HL-60 (cell line): ENCODE data around the gene CSTB.
A peak's percentile ranks its signal among the peaks of the same experiment; 100 is the strongest.

Source experiments
- DNase-seq, 2 experiments: peaks; one replicate each; pipeline ENCODE4 v3.0.0-alpha.2; 2010 to 2020; ENCODE audit warnings: low read depth in 1 of 2, low spot score in 1 of 2
- H3K27ac ChIP-seq: fragments of 250-450 bp; sonication (Bioruptor Pico); replicated peaks from 2 replicates; pipeline ENCODE4 v1.5.1; 2020; ENCODE audit warnings: mild to moderate bottlenecking, moderate library complexity
- H3K27me3 ChIP-seq: fragments of 250-450 bp; sonication (Bioruptor Pico); 2 replicates; pipeline ENCODE4 v1.5.1; 2021; ENCODE audit warnings: mild to moderate bottlenecking, moderate library complexity; ENCODE audit not compliant: insufficient read depth, poor library complexity, severe bottlenecking
- H3K4me3 ChIP-seq: replicated peaks from 2 replicates; pipeline ENCODE4 v1.5.1; 2011; ENCODE audit warnings: mild to moderate bottlenecking, control low read depth, low read length; ENCODE audit not compliant: insufficient read depth
- GABPA ChIP-seq: IDR thresholded peaks from 2 replicates; pipeline ENCODE4 v1.6.1; 2012; ENCODE audit warnings: low read depth
- POLR2AphosphoS5 ChIP-seq: IDR thresholded peaks from 2 replicates; pipeline ENCODE4 v1.6.1; 2012; ENCODE audit warnings: low read depth
- SPI1 ChIP-seq: IDR thresholded peaks from 2 replicates; pipeline ENCODE4 v1.6.1; 2012; ENCODE audit warnings: low read depth, mild to moderate bottlenecking, borderline replicate concordance
- TF ChIP-seq, protein P1 (sequence below): IDR thresholded peaks from one replicate; pipeline ENCODE4 v1.5.1; 2011; ENCODE audit warnings: low read length, control low read depth, inconsistent platforms; ENCODE audit not compliant: insufficient read depth
- TF ChIP-seq, protein P2 (sequence below): IDR thresholded peaks from 2 replicates; pipeline ENCODE4 v1.6.1; 2012; ENCODE audit warnings: low read depth; ENCODE audit not compliant: insufficient replicate concordance

CSTB gene

DNA sequence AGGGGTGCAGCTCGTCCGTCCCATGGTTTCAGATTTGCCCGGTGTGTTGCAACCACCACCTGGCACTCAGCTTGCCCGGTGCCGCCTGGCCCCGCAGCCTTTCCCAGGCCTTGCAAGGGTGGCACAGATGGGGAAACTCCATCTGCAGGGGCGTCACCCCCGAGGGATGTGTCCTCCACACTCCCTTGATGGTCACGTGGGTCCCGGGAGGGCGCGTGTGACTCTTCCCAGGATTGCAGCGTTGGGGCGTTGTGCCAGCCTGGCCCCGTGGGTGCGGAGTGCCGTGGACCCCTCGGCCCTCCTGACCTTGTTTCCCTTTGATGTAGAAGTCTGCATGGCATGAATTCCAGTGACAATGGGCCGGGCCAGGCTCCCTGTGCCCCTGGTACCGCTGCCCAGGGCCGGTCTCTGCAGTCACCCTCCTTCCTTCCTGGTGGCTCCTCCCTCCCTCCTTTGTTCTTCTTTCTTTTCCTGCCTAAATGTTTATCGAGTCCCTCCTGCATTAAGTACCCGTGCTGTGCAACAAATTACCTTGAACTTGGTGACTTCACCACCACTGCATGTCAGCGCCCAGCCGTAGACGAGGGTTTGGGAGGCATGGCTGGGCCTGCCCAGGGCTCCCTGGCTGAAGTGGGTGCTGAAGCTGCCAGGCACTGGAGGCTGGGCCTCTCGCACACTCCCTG is 36.2 kb upstream of the CSTB start:
- TF ChIP-seq SPI1 (no peak), POLR2AphosphoS5 (peak; percentile 49; the same call in 1 of the 2 replicates)
- peak overlapping the region; percentile 41 for H3K4me3 ChIP-seq

DNA sequence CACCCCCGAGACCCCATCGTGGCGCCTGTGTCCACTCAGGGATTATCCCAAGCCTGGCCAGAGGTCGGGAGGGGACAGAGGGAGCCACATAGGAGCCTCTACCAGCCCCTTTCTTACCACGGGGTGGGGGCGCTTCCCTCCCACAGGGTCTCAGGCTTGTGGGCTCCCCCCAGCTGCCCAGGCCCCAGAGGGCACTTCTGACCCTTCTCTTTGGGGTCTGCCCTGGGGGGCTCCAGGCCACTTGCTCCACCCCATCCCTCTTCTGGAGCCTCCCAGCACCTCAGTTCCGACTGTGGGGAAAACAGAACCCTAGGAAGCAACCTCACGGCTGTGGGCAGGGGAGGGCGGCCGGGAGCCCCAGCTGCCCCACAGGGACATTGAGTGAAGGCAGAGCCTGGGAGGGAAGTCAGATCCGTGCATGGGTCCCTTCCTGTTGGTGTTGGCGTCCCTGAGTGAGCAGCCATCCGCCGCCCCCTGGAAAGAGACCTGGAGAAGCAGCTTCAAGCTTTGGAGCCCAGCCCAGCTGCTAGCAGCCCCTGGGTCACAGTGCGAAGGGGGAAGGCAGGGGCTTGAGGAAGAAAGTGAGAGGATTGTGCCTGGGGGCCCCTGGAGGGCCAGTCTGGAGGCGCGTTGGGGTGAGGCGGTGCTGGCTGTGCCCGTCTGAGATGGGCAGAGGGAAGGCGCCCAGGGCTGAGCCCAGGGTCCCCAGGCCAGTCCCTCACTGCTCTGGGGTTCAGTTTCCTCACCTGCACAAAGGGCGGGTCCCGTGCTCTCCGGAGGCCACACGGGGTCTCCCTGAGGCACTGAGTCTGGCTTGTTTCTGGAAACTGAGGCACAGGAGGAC is 35.4 kb upstream of the CSTB start:
- Histone ChIP-seq H3K27ac (peak overlapping the region; percentile 6; the same call in 1 of the 2 replicates), H3K27me3 (no peaks in the 10 kb centered on the region), H3K4me3 (peak overlapping the region; percentile 41)
- DNase-seq: no peak
- TF ChIP-seq POLR2AphosphoS5 (no peak), GABPA (no peak), SPI1 (no peak)
- TF ChIP-seq, protein P1, sequence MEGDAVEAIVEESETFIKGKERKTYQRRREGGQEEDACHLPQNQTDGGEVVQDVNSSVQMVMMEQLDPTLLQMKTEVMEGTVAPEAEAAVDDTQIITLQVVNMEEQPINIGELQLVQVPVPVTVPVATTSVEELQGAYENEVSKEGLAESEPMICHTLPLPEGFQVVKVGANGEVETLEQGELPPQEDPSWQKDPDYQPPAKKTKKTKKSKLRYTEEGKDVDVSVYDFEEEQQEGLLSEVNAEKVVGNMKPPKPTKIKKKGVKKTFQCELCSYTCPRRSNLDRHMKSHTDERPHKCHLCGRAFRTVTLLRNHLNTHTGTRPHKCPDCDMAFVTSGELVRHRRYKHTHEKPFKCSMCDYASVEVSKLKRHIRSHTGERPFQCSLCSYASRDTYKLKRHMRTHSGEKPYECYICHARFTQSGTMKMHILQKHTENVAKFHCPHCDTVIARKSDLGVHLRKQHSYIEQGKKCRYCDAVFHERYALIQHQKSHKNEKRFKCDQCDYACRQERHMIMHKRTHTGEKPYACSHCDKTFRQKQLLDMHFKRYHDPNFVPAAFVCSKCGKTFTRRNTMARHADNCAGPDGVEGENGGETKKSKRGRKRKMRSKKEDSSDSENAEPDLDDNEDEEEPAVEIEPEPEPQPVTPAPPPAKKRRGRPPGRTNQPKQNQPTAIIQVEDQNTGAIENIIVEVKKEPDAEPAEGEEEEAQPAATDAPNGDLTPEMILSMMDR: no peak
- TF ChIP-seq, protein P2, sequence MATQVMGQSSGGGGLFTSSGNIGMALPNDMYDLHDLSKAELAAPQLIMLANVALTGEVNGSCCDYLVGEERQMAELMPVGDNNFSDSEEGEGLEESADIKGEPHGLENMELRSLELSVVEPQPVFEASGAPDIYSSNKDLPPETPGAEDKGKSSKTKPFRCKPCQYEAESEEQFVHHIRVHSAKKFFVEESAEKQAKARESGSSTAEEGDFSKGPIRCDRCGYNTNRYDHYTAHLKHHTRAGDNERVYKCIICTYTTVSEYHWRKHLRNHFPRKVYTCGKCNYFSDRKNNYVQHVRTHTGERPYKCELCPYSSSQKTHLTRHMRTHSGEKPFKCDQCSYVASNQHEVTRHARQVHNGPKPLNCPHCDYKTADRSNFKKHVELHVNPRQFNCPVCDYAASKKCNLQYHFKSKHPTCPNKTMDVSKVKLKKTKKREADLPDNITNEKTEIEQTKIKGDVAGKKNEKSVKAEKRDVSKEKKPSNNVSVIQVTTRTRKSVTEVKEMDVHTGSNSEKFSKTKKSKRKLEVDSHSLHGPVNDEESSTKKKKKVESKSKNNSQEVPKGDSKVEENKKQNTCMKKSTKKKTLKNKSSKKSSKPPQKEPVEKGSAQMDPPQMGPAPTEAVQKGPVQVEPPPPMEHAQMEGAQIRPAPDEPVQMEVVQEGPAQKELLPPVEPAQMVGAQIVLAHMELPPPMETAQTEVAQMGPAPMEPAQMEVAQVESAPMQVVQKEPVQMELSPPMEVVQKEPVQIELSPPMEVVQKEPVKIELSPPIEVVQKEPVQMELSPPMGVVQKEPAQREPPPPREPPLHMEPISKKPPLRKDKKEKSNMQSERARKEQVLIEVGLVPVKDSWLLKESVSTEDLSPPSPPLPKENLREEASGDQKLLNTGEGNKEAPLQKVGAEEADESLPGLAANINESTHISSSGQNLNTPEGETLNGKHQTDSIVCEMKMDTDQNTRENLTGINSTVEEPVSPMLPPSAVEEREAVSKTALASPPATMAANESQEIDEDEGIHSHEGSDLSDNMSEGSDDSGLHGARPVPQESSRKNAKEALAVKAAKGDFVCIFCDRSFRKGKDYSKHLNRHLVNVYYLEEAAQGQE: no peak

More for the DNA sequence above, 36.2 kb upstream of the CSTB start:
- no peaks in the 10 kb centered on the region for H3K27me3 ChIP-seq
- no peak overlapping the region for H3K27ac ChIP-seq
- DNase-seq: peak in 1 of 2 experiments; percentile 56

DNA sequence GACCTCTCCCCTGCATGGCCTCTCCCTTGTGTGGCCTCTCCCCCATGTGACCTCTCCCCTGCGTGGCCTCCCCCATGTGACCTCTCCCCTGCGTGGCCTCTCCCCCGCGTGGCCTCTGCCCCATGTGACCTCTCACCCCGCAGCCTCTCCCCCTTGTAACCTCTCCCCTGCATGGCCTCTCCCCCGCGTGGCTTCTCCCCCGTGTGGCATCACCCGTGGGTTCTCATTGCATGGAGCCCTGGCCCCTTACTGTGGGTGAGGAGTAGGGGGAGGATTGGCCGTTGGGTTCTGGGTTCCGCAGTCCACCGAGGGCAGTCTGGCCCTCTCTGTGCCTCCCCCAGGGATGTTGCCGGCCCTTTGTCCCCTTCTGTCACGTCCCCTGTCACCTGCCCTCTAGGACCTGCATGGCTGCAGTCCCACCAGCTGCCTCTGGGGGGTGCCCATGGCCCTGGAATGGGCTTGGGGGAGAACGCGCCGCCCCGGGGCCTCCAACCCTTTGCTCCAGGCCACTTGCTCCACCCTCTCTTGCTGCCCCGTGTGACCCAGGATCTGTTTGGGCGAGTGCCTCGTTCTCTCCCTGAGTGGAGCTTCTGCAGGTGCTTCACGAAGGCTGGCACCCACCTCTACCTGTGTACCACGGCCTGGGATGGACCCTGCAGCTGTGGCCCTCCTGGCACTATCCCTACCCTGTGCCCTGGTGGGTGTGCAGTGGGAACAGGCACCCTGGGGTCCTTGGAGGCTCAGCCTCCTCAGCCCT is 34.6 kb upstream of the CSTB start:
- peak in 1 of 2 experiments; percentile 92 for DNase-seq
- H3K27ac ChIP-seq: peak overlapping the region; percentile 6
- TF ChIP-seq, protein P1: peak; percentile 85
- no peak for TF ChIP-seq GABPA
- TF ChIP-seq SPI1: no peak
- TF ChIP-seq POLR2AphosphoS5: 0 out of 2 replicates have a peak, but pooled peaks have one; percentile 9

DNA sequence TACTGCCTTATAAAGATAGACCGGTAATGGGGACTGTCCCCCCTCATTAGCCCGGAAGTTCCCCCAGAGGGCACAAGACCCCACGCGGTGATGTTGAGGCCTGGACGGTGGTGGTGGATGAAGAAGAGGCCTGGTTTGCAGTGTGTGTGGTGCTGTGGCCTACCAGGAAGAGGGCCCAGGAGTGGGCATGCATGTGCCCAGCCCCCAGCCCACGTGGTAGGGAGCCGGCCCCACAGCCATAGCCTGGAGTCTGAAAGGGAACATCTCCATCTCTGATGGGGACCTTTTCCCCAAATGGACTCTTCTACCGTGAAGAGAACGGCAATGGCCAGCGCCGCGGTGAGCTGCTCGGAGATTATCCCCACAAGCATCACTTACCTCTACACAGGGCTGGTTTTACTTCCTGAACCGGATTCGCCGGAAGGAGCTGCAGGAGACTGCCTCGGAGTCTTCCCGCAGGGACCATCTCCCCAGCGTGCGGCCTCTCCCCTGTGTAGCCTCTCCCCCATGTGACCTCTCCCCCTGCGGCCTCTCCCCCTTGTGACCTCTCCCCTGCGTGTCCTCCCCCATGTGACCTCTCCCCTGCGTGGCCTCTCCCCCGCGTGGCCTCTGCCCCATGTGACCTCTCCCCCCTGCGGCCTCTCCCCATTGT is 33.9 kb upstream of the CSTB start:
- TF ChIP-seq SPI1 (no peak), GABPA (no peak), POLR2AphosphoS5 (no peak)
- TF ChIP-seq, protein P2: no peak
- TF ChIP-seq, protein P1: no peak
- Histone ChIP-seq H3K27ac (peak overlapping the region; percentile 22), H3K4me3 (peak overlapping the region; percentile 14), H3K27me3 (no peaks in the 10 kb centered on the region)
- DNase-seq: peak in 1 of 2 experiments; percentile 18

More for the DNA sequence above, 34.6 kb upstream of the CSTB start:
- peak overlapping the region; percentile 14 for H3K4me3 ChIP-seq
- no peaks in the 10 kb centered on the region for H3K27me3 ChIP-seq
